ENCODE data around the gene RNF157. TPM values are rescaled to one million over a fixed set of nuclear protein-coding genes. Genes with fewer than 3 reads are reported as not detected.
"Not testable (repeated sequence)": the region's sequence is repeated elsewhere in the genome, so short reads cannot be mapped to it uniquely, and the experiment has no call there.

Gene RNF157
- total RNA-seq, 1 donor: 0.36 TPM

GRCh38 chr17:76232342-76232741, 8.0 kb downstream of the RNF157 start:
- Histone ChIP-seq H3K4me2 (ENCODE audit: insufficient read depth, low read length) (no peak overlapping the region), H4K20me1 (ENCODE audit: insufficient read depth, low read length) (no peaks in the 10 kb centered on the region), H3K79me2 (ENCODE audit: insufficient read depth, low read length) (no peaks in the 10 kb centered on the region), H2AFZ (ENCODE audit: low read length) (no peak overlapping the region), H3K9me3 (ENCODE audit: low read depth, low read length) (no peaks in the 10 kb centered on the region), H3K27ac (ENCODE audit: low read depth, low read length) (no peak overlapping the region), H3K4me3 (ENCODE audit: insufficient read depth, low read length) (no peak overlapping the region), H3K4me1 (ENCODE audit: insufficient read depth, low read length) (peaks cover 7% of the 10 kb centered on the region), H3K36me3 (ENCODE audit: insufficient read depth, low read length) (no peaks in the 10 kb centered on the region), H3K27me3 (ENCODE audit: insufficient read depth, low read length) (peaks cover 15% of the 10 kb centered on the region)
- no peak for TF ChIP-seq CTCF (IDR thresholded peaks at IDR 0.05; ENCODE audit: extremely low read depth, low read depth, low read length)
- no peak for DNase-seq (ENCODE audit: insufficient read length, low spot score, missing footprints)

GRCh38 chr17:76226749-76227148, 13.5 kb downstream of the RNF157 start:
- H3K79me2 ChIP-seq (ENCODE audit: insufficient read depth, low read length); H2AFZ ChIP-seq (ENCODE audit: low read length); H4K20me1 ChIP-seq (ENCODE audit: insufficient read depth, low read length); H3K9me3 ChIP-seq (ENCODE audit: low read depth, low read length); H3K4me1 ChIP-seq (ENCODE audit: insufficient read depth, low read length); H3K36me3 ChIP-seq (ENCODE audit: insufficient read depth, low read length); H3K27ac ChIP-seq (ENCODE audit: low read depth, low read length); H3K4me3 ChIP-seq (ENCODE audit: insufficient read depth, low read length); H3K4me2 ChIP-seq (ENCODE audit: insufficient read depth, low read length); DNase-seq (ENCODE audit: insufficient read length, low spot score, missing footprints): not testable (repeated sequence)
- H3K27me3 ChIP-seq (ENCODE audit: insufficient read depth, low read length): peaks cover 15% of the 10 kb centered on the region

GRCh38 chr17:76225373-76226086, 14.8 kb downstream of the RNF157 start:
- peaks cover 15% of the 10 kb centered on the region for H3K27me3 ChIP-seq (ENCODE audit: insufficient read depth, low read length)
- not testable (repeated sequence) for H3K4me2 ChIP-seq (ENCODE audit: insufficient read depth, low read length); DNase-seq (ENCODE audit: insufficient read length, low spot score, missing footprints); H4K20me1 ChIP-seq (ENCODE audit: insufficient read depth, low read length); H3K27ac ChIP-seq (ENCODE audit: low read depth, low read length); H2AFZ ChIP-seq (ENCODE audit: low read length); H3K4me1 ChIP-seq (ENCODE audit: insufficient read depth, low read length); H3K9me3 ChIP-seq (ENCODE audit: low read depth, low read length); H3K4me3 ChIP-seq (ENCODE audit: insufficient read depth, low read length); H3K36me3 ChIP-seq (ENCODE audit: insufficient read depth, low read length); H3K79me2 ChIP-seq (ENCODE audit: insufficient read depth, low read length)

- Histone ChIP-seq H3K4me1 (ENCODE audit: insufficient read depth, low read length) (no peaks in the 10 kb centered on the region), H4K20me1 (ENCODE audit: insufficient read depth, low read length) (no peaks in the 10 kb centered on the region), H3K9me3 (ENCODE audit: low read depth, low read length) (no peaks in the 10 kb centered on the region), H3K36me3 (ENCODE audit: insufficient read depth, low read length) (no peaks in the 10 kb centered on the region), H3K27ac (ENCODE audit: low read depth, low read length) (no peak overlapping the region), H2AFZ (ENCODE audit: low read length) (no peak overlapping the region), H3K4me3 (ENCODE audit: insufficient read depth, low read length) (no peak overlapping the region), H3K27me3 (ENCODE audit: insufficient read depth, low read length) (no peaks in the 10 kb centered on the region), H3K4me2 (ENCODE audit: insufficient read depth, low read length) (no peak overlapping the region), H3K79me2 (ENCODE audit: insufficient read depth, low read length) (no peaks in the 10 kb centered on the region)
- DNase-seq (ENCODE audit: insufficient read length, low spot score, missing footprints): no peak
- TF ChIP-seq CTCF (IDR thresholded peaks at IDR 0.05; ENCODE audit: extremely low read depth, low read depth, low read length): no peak
Measured at GRCh38 chr17:76223802-76224201, 16.5 kb downstream of the RNF157 start.

GRCh38 chr17:76219670-76220383, 20.5 kb downstream of the RNF157 start:
- DNase-seq (ENCODE audit: insufficient read length, low spot score, missing footprints): no peak
- Histone ChIP-seq H3K27me3 (ENCODE audit: insufficient read depth, low read length) (peaks cover 6% of the 10 kb centered on the region), H2AFZ (ENCODE audit: low read length) (no peak overlapping the region), H3K9me3 (ENCODE audit: low read depth, low read length) (no peaks in the 10 kb centered on the region), H3K79me2 (ENCODE audit: insufficient read depth, low read length) (no peaks in the 10 kb centered on the region), H3K27ac (ENCODE audit: low read depth, low read length) (no peak overlapping the region), H3K36me3 (ENCODE audit: insufficient read depth, low read length) (no peaks in the 10 kb centered on the region), H3K4me1 (ENCODE audit: insufficient read depth, low read length) (no peaks in the 10 kb centered on the region), H4K20me1 (ENCODE audit: insufficient read depth, low read length) (no peaks in the 10 kb centered on the region), H3K4me2 (ENCODE audit: insufficient read depth, low read length) (no peak overlapping the region), H3K4me3 (ENCODE audit: insufficient read depth, low read length) (no peak overlapping the region)
- TF ChIP-seq CTCF (IDR thresholded peaks at IDR 0.05; ENCODE audit: extremely low read depth, low read depth, low read length): no peak

All from osteoblast (primary cell).